ENCODE results near the gene DOCK7.

- TF ChIP-seq CTCF (IDR thresholded peaks at IDR 0.05) (no peak), POLR2AphosphoS5 (IDR thresholded peaks at IDR 0.05) (no peak), POLR2A (IDR thresholded peaks at IDR 0.05) (no peak)
Observed at GRCh38 chr1:62514746-62515423, 173.3 kb downstream of the DOCK7 start.

Measured in stomach (tissue), 4 donors.